ENCODE results near the gene COPS2. TPM values are rescaled to one million over a fixed set of nuclear protein-coding genes. Genes with fewer than 3 reads are reported as not detected.

Gene COPS2
- total and polyA plus RNA-seq, 9 of the 15 experiments (the other 6 are each of a cell fraction or from before 2014, with no cell fraction given): 66.4 to 154 (median 117) TPM

- TF ChIP-seq, protein P1, sequence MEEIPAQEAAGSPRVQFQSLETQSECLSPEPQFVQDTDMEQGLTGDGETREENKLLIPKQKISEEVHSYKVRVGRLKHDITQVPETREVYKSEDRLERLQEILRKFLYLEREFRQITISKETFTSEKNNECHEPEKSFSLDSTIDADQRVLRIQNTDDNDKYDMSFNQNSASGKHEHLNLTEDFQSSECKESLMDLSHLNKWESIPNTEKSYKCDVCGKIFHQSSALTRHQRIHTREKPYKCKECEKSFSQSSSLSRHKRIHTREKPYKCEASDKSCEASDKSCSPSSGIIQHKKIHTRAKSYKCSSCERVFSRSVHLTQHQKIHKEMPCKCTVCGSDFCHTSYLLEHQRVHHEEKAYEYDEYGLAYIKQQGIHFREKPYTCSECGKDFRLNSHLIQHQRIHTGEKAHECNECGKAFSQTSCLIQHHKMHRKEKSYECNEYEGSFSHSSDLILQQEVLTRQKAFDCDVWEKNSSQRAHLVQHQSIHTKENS (CRISPR knock-in tag; IDR thresholded peaks at IDR 0.05): no peak
- no peak for TF ChIP-seq ZBTB49 (CRISPR knock-in tag; IDR thresholded peaks at IDR 0.05; ENCODE audit: borderline replicate concordance)
- no peak for TF ChIP-seq ZNF695 (CRISPR knock-in tag; IDR thresholded peaks at IDR 0.05)
- TF ChIP-seq PHF21A (IDR thresholded peaks at IDR 0.05; ENCODE audit: borderline replicate concordance, low read depth): no peak
- TF ChIP-seq MAFG (tag; conservative IDR thresholded peaks at IDR 0.05): peak; percentile 41; the same call in 1 of the 2 replicates
- TF ChIP-seq ZNF280A (IDR thresholded peaks at IDR 0.05; ENCODE audit: low read depth, partially characterized antibody): no peak
- TF ChIP-seq TSC22D4 (tag; IDR thresholded peaks at IDR 0.05): no peak
- TF ChIP-seq, protein P2, sequence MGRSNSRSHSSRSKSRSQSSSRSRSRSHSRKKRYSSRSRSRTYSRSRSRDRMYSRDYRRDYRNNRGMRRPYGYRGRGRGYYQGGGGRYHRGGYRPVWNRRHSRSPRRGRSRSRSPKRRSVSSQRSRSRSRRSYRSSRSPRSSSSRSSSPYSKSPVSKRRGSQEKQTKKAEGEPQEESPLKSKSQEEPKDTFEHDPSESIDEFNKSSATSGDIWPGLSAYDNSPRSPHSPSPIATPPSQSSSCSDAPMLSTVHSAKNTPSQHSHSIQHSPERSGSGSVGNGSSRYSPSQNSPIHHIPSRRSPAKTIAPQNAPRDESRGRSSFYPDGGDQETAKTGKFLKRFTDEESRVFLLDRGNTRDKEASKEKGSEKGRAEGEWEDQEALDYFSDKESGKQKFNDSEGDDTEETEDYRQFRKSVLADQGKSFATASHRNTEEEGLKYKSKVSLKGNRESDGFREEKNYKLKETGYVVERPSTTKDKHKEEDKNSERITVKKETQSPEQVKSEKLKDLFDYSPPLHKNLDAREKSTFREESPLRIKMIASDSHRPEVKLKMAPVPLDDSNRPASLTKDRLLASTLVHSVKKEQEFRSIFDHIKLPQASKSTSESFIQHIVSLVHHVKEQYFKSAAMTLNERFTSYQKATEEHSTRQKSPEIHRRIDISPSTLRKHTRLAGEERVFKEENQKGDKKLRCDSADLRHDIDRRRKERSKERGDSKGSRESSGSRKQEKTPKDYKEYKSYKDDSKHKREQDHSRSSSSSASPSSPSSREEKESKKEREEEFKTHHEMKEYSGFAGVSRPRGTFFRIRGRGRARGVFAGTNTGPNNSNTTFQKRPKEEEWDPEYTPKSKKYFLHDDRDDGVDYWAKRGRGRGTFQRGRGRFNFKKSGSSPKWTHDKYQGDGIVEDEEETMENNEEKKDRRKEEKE (IDR thresholded peaks at IDR 0.05; ENCODE audit: borderline replicate concordance in 1 of 2, control insufficient read depth in 1 of 2, low read depth in 2 of 2, low read length in 1 of 2): peak in 1 of 2 experiments; percentile 71; a peak in 1 of 4 replicates
- TF ChIP-seq, protein P3, sequence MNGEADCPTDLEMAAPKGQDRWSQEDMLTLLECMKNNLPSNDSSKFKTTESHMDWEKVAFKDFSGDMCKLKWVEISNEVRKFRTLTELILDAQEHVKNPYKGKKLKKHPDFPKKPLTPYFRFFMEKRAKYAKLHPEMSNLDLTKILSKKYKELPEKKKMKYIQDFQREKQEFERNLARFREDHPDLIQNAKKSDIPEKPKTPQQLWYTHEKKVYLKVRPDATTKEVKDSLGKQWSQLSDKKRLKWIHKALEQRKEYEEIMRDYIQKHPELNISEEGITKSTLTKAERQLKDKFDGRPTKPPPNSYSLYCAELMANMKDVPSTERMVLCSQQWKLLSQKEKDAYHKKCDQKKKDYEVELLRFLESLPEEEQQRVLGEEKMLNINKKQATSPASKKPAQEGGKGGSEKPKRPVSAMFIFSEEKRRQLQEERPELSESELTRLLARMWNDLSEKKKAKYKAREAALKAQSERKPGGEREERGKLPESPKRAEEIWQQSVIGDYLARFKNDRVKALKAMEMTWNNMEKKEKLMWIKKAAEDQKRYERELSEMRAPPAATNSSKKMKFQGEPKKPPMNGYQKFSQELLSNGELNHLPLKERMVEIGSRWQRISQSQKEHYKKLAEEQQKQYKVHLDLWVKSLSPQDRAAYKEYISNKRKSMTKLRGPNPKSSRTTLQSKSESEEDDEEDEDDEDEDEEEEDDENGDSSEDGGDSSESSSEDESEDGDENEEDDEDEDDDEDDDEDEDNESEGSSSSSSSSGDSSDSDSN (IDR thresholded peaks at IDR 0.05; ENCODE audit: borderline replicate concordance in 1 of 2, low read depth in 2 of 2, low read length in 2 of 2): peak; percentile 80 to 90; a peak in 2 of 4 replicates
- TF ChIP-seq ZBTB8A (IDR thresholded peaks at IDR 0.05; ENCODE audit: partially characterized antibody): no peak
- TF ChIP-seq ZZZ3 (IDR thresholded peaks at IDR 0.05): no peak
- no peak for TF ChIP-seq TFAM (CRISPR knock-in tag; conservative IDR thresholded peaks at IDR 0.05)
- no peak for TF ChIP-seq NR4A1 (CRISPR knock-in tag; IDR thresholded peaks at IDR 0.05)
- peak; percentile 68; the same call in 1 of the 2 replicates for TF ChIP-seq NR4A1 (tag; IDR thresholded peaks at IDR 0.05)
Measured at GRCh38 chr15:49169880-49170597, 14.6 kb upstream of the COPS2 start, which contains the start of gene GALK2 (continued).
